Measurements from ENCODE around the gene NXN.
A peak's percentile ranks its signal among the peaks of the same experiment; 100 is the strongest.

- TF ChIP-seq GATA2 (IDR thresholded peaks at IDR 0.05; ENCODE audit: low read depth, low read length) (0 out of 2 replicates have a peak, but pooled peaks have one; percentile 43), GATA3 (IDR thresholded peaks at IDR 0.05; ENCODE audit: low read depth, low read length) (no peak)
These were observed 17.2 kb upstream of the NXN start, which contains the start of gene TIMM22 for GRCh38 chr17:996554-997344.
